NCI-H2171 treated with DMSO at 0.1 percent for 48 hours (cell line): ENCODE data around the gene HOXB8.

Experiments used
- DNase-seq: peaks from one replicate; lab custom pipeline; 2025; lab: John Stamatoyannopoulos, UW

Gene HOXB8

GRCh38 chr17:48615047-48615962 is at the start of gene HOXB8:
Gene HOXB8 (minus strand): TSS chr17:48615292. CDS start chr17:48614704, 588 bp downstream.
- DNase-seq = no peak

- DNase-seq = no peak
Observed at GRCh38 chr17:48663134-48663924, 48.2 kb upstream of the HOXB8 start.

- no peak for DNase-seq
Observed at GRCh38 chr17:48655913-48656312, 40.8 kb upstream of the HOXB8 start.

- DNase-seq = no peak
Observed at GRCh38 chr17:48649741-48650140, 34.6 kb upstream of the HOXB8 start.

- DNase-seq = no peak
Observed at GRCh38 chr17:48647963-48648245, 32.8 kb upstream of the HOXB8 start.

- no peak for DNase-seq
Observed at GRCh38 chr17:48647103-48647962, 32.2 kb upstream of the HOXB8 start.

- no peak for DNase-seq
Observed at GRCh38 chr17:48646183-48647102, 31.4 kb upstream of the HOXB8 start.

GRCh38 chr17:48645639-48646182 is 30.6 kb upstream of the HOXB8 start:
- no peak for DNase-seq

- DNase-seq = no peak
Observed at GRCh38 chr17:48644910-48645557, 29.9 kb upstream of the HOXB8 start.

GRCh38 chr17:48644159-48644558 is 29.1 kb upstream of the HOXB8 start:
- no peak for DNase-seq

GRCh38 chr17:48643697-48644012 is 28.6 kb upstream of the HOXB8 start:
- no peak for DNase-seq

GRCh38 chr17:48642843-48643696 is 28.0 kb upstream of the HOXB8 start:
- DNase-seq = no peak

- no peak for DNase-seq
Observed at GRCh38 chr17:48642059-48642842, 27.2 kb upstream of the HOXB8 start.

GRCh38 chr17:48641541-48642058 is 26.5 kb upstream of the HOXB8 start:
- DNase-seq = no peak

- no peak for DNase-seq
Observed at GRCh38 chr17:48640858-48641180, 25.7 kb upstream of the HOXB8 start.

GRCh38 chr17:48639982-48640857 is 25.1 kb upstream of the HOXB8 start:
- no peak for DNase-seq

GRCh38 chr17:48639136-48639535 is 24.0 kb upstream of the HOXB8 start:
- DNase-seq = no peak
